NCI-H524 (cell line): ENCODE data around the gene DLGAP1.
"Not testable (repeated sequence)": the region's sequence is repeated elsewhere in the genome, so short reads cannot be mapped to it uniquely, and the experiment has no call there.

Source experiments
- DNase-seq, 2 experiments: peaks; one replicate each; lab custom pipeline; 2025; lab: John Stamatoyannopoulos, UW

The DLGAP1 gene

DNA sequence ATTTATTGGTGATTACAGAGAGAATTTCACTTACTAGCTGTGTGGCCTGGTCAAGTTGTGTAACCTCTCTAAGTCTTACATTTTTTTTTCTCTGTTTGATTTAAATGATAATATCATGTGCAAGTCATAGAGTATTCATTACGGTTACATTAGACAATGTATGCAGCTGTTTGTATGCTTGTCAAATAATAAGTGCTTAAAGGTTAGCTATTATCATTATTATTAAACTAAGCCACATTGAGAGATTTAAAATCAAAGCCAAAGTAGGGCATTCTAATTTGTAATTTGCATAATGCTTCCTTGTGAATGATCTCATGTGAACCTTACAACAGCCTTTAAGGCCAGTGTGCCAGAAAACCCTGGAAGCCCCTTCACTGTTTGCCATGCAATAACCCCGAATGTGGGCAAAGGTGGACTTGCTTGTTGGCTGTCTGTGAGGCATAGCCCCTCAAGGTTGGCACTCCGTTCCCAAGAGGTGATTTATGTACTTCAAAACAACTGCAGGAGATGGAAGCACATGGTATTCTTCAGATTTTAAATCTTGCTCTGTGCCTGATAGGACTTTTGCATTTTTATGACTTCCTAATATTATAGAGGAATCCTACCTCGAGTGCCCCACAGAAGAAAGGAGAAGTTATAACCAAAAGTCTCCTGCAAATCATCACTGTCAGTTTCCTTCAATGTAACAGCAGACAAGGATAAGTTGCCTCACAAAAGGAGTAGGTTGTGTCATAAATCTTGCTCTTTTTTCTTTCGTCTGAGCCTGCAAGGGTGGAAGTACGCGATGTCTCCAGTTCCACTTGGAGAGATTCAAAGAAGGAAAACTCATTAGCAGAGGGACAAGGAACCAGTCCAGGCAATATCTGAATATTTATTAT, 733.1 kb downstream of the DLGAP1 start:
- peak in 1 of 2 experiments; percentile 37 for DNase-seq

GRCh38 chr18:3720818-3721545, 734.1 kb downstream of the DLGAP1 start:
- DNase-seq, result peak; percentile 66 to 89

DNA sequence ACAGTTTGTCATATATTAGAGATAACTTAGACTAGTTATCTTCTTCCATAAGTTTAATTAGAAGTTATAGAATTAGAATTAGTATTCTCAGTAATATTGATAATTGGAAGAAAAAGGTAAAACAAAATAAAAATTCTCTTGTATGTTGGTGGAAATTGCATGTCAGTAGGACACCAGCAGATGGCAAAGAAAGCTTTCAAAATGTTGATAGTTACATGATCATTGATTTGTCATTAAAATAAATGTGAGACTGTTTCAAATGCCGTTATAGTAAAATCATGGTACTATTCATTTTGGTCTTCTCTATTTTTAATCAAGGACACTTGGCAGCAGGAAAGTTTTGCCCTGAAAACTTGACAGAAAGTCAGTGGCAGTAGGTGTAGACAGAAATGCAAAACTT, 734.9 kb downstream of the DLGAP1 start:
- peak in 1 of 2 experiments; percentile 18 for DNase-seq

- no peak for DNase-seq
These were observed 737.6 kb downstream of the DLGAP1 start for GRCh38 chr18:3717376-3718025.

GRCh38 chr18:3716116-3716660, 738.9 kb downstream of the DLGAP1 start:
- DNase-seq, result no peak

DNA sequence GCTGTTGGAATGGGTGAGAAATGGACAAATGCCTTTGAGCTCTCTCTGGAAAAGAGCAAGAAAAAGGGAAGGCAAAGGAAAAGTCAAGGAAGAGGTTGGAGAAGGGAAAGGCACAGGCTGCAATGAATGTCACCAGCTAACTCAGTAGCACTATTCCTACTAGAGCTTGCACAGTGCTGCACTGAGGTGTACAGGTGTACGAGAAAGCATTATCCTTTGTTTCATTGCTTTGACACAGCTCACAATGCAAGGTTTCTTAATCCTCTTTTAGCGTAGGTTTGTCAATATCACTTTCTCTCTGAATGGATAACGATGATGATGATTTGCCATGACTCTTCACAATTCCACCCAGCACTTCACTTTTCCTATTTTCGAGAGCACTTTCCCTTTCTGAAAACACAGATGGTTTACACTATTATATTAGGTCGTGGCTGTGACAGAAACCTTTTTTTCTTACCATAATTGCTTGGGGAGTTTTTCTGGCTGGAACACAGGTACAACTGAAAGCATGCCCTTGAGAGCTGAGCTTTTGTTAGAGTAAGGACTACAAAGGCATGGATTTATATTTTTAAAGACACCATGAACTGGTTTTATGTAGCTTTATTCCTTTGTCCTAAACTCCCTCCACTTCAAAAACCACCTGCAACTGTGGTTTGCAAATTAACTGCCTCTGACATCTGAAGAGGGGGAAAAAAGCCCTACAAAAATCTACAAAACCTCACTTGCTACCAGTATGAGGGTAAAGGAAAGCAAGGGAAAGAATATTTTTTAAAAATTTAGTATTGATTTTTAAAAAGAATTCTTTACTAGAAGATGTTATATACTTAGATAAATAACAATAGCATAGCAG, 739.7 kb downstream of the DLGAP1 start:
- peak in 1 of 2 experiments; percentile 8 for DNase-seq

- DNase-seq, result no peak
These were observed 741.4 kb downstream of the DLGAP1 start for GRCh38 chr18:3713708-3714107.

DNA sequence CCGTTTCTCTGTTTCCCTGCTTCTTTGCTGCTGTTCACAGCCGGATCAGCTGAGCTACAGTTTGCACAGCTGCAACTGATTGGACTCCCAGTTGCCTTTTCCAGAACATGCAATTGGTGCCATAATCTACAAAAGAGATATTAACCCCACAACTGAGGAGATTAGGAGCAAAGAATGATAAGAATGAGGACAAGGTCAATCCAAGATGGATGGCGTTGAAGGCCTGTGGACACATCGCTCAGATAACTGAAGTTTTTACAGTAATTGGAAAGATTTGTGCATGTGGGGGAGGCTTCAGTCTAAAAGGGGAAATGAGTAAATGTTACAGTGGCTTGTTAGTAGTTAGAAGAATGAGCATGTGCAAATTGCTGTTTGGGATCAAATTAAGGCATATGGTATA, 741.9 kb downstream of the DLGAP1 start:
- no peak for DNase-seq

- DNase-seq, result no peak
These were observed 742.6 kb downstream of the DLGAP1 start for GRCh38 chr18:3712491-3712890.

DNA sequence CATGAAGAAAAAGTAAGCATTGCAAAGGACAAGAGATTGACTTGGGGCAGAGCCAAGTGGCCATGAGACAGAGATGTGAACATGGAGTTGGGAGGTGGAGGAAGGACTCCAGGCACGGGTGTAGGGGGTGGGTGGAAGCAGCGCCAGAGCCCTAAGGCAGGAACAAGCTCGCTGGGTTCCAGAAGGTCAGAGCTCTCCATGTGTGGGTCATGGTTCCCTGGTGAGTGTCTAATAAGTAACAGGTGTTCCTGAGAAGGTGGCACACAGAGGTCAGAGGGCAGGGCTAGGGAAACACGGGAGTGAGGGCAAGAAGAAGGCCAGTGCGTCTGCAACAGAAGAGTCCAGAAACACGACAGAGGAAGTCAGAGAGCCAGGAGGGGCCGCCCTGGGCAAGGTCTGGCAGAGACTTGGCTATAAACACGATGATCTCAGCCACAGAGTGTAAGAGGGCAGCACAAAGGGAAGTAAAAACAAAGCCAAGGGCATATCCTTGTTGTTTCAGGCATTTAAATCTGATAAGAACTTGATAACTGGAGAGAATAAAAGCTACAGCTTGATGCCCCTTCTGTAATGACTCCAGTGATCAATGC, 744.3 kb downstream of the DLGAP1 start:
- DNase-seq, result no peak

- no peak for DNase-seq
These were observed 745.9 kb downstream of the DLGAP1 start for GRCh38 chr18:3709205-3709604.

DNA sequence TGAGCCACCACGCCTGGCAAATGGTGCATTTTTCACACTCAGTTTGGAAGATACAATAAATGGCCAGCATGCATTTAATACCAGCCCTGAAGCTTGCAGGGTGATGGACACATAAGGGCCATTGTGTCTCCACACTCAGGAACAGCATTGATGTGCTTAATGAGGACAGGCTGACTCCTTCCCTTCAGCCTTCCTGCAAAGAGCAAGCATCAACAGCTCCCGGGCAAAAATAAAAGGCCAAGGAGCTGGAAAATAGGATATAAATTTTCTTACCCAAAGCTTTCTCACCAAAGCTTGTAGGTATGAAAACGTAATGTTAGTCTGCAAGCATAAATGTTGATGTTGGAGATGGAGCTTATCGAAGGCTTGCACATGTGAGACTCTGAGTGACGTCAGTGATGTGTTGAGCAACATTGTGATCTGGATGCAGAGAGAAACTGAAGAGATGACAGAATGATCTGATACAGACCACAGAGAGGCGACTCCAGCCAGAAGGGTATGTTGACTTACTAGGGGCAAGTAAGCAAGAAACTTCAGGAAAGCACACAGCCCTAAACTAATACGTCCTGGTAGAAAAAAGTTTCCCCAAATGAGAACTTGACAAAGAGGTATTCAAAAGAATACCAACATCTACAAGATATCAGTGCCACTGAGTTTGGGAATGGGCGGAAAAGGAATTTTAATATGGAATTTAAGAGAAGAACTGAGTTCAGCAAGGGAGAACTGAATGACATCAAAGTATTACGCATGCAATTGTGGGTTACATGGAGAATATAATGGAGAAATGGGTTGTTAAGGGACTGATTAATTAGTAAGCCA, 748.6 kb downstream of the DLGAP1 start:
- DNase-seq, result no peak

DNA sequence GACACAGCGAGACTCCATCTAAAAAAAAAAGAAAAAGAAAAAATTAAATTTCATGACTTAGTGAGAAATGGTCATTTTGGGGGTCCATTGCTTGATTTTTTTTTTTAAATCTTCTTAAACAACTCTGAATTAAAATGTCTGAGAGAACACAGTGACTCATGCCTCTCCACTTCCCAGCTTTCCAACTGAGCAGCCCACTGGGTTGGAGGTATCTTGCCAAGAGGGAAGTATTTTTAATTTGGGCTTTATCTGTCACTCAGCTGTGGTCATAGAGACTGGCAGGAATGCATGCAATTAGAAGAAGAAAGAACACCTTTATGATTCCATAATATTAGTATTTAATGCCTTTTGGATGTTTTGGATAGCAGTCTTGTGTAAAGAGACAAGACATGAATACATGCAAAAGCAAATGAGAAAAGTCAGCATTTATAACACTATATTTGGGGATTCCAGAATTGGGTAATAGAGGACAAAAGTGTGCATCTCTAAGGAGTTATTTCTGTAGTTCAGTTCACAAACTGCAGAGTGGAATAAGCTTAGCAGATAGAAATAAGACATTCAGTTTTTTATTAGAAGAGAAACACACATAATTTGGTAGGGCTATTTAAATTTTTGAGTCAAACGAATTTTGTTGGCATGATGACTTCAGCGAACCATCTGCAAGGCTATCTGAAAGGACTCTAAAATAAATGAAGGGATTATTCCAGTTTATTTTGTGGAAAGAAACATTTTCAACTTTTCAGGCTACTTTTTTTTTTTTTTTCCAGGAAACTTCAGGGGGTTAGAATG, 750.4 kb downstream of the DLGAP1 start:
- no peak for DNase-seq

- peak; percentile 11 to 52 for DNase-seq
These were observed 751.4 kb downstream of the DLGAP1 start for GRCh38 chr18:3703732-3704176.

DNA sequence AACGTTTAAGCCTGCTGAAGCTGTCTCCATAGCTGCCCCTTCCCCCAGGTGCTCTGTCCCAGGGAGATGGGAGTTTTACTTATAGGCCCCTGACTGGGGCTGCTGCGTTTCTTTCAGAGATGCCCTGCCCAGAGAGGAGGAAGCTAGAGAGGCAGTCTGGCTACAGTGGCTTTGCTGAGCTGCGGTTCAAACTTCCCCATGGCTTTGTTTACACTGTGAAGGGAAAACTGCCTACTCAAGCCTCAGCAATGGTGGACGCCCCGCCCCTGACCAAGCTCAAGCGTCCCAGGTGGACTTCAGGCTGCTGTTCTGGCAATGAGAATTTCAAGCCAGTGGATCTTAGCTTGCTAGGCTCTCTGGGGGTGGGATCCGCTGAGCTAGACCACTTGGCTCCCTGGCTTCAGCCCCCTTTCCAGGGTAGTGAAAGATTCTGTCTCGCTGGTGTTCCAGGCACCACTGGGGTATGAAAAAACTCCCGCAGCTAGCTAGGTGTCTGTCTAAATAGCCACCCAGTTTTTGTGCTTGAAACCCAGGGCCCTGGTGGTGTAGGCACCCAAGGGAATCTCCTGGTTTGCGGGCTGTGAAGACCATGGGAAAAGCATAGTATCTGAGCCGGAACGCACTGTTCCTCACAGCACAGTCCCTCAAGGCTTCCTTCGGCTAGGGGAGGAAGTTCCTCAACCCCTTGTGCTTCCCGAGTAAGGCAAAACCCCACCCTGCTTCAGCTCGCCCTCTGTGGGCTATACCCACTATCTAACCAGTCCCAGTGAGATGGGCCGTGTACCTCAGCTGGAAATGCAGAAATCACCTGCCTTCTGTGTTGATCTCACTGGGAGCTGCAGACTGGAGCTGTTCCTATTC, 755.2 kb downstream of the DLGAP1 start:
- not testable (repeated sequence) for DNase-seq

GRCh38 chr18:3694030-3694778, 760.9 kb downstream of the DLGAP1 start:
- not testable (repeated sequence) for DNase-seq

DNA sequence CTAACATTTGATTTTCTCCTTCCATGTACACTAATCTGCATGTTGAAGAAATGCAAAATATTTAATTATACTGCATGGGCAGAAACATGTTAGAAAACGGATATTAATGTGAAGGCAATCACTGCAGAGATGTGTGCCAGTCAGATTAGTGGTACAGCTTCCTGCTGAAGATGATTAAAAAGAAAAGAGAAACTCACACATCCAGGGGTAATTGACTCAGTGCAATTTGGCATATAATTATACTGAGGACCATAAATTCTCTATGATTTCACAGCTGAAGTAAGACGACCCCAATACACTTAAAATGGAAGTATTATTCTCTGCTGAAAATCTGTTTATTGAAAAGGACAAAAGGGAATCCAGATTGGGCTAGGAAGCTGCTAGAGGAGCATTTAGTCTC, 761.7 kb downstream of the DLGAP1 start:
- DNase-seq, result no peak

- no peak for DNase-seq
These were observed 762.4 kb downstream of the DLGAP1 start for GRCh38 chr18:3692691-3693090.
